A549 treated with CORT108297 at 1 μM for 4 hours (cell line): ENCODE data around the gene ZNF322. TPM values are rescaled to one million over a fixed set of nuclear protein-coding genes. Genes with fewer than 3 reads are reported as not detected.

Source experiments
- total RNA-seq: library from RNA; stranded (reverse); fragments of 200-300 nt; extraction: Qiagen RNA extraction; gene quantifications from 5 replicates; pipeline ENCODE4 v1.2.3, GENCODE V29; 2022

Gene ZNF322
- 4.7 to 6.8 TPM (median 5.0 TPM) in 5 replicates for total RNA-seq

GRCh38 chr6:26659042-26659999 lies at the start of gene ZNF322:
Gene ZNF322 (minus strand): TSS chr6:26659746. CDS start chr6:26638553, 21,193 bp downstream.

GRCh38 chr6:26596579-26597388 lies 62.8 kb downstream of the ZNF322 start, which contains the start of gene ABT1:
Gene ABT1 (plus strand): TSS chr6:26596953. CDS start chr6:26596983, 30 bp downstream.

Other genes starting within 250 kb of the ZNF322 start
- 0.54 to 1.4 TPM (median 0.96 TPM) in 5 replicates for gene BTN3A3, start 219.2 kb downstream of the ZNF322 start, total RNA-seq
- gene BTN2A1, start 201.8 kb downstream of the ZNF322 start, total RNA-seq: 16.5 to 21.8 TPM (median 21.3 TPM) in 5 replicates
- gene BTN1A1, start 159.4 kb downstream of the ZNF322 start, total RNA-seq: 0.03 TPM in 1 of 5 replicates, not detected in the others
- 63.3 to 91.6 TPM (median 75.7 TPM) in 5 replicates for gene HMGN4, start 121.4 kb downstream of the ZNF322 start, total RNA-seq
- gene ABT1, start 62.8 kb downstream of the ZNF322 start, total RNA-seq: 12.0 to 14.7 TPM (median 13.7 TPM) in 5 replicates